ENCODE measurements around the gene PSD2.

The PSD2 gene

GRCh38 chr5:139861889-139862207, 66.2 kb downstream of the PSD2 start:
- TF ChIP-seq CTCF (conservative IDR thresholded peaks at IDR 0.05) (no peak), ZFX (IDR thresholded peaks at IDR 0.05) (no peak)

DNA sequence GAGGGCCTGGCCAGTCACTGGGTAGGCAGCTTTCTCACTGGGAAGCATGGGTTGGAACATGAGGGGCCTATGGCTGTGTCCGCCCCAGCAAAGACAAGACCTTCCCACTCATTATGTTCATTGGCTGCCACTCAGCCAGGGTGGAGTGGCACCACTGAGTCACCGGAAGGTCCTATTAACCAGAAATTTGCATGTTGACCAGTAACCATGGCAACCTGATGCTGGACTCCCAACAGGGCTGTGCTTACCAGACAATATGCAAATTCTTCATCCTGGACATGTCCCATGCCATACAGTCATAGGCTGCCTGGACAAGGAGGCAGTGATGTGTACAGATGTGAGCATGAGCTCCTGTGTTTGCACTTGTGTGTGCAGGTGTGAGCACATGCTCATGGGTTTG, 66.7 kb downstream of the PSD2 start:
- TF ChIP-seq CTCF (conservative IDR thresholded peaks at IDR 0.05) (no peak), ZFX (IDR thresholded peaks at IDR 0.05) (0 out of 2 replicates have a peak, but pooled peaks have one; percentile 14)
- H3K27ac ChIP-seq = no peak overlapping the region

More at GRCh38 chr5:139861889-139862207, 66.2 kb downstream of the PSD2 start:
- H3K27ac ChIP-seq = no peak overlapping the region

DNA sequence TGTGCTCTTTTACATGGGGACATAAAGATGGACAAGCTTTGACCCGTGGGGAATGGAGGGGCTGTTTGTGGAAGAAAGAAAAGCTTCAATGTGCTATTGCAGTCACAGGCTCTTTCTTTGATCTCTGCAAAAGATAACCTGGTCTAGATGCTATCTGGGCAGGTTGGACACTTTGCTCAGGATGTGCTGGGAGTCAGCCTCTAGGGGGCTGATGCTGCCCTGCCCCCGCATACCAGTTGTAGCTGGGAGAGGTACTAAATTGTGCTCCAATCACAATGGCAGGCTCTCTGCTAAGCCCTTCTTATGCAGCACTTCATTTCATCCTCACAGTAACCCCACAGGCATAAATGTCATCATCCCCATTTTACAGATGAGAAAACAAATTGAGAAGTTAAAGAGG, 67.2 kb downstream of the PSD2 start:
- no peak overlapping the region for H3K27ac ChIP-seq
- TF ChIP-seq CTCF (conservative IDR thresholded peaks at IDR 0.05) = no peak
- TF ChIP-seq ZFX (IDR thresholded peaks at IDR 0.05) = no peak

GRCh38 chr5:139863361-139863760, 67.8 kb downstream of the PSD2 start:
- H3K27ac ChIP-seq = no peak overlapping the region
- TF ChIP-seq ZFX (IDR thresholded peaks at IDR 0.05) (no peak), CTCF (conservative IDR thresholded peaks at IDR 0.05) (no peak)

DNA sequence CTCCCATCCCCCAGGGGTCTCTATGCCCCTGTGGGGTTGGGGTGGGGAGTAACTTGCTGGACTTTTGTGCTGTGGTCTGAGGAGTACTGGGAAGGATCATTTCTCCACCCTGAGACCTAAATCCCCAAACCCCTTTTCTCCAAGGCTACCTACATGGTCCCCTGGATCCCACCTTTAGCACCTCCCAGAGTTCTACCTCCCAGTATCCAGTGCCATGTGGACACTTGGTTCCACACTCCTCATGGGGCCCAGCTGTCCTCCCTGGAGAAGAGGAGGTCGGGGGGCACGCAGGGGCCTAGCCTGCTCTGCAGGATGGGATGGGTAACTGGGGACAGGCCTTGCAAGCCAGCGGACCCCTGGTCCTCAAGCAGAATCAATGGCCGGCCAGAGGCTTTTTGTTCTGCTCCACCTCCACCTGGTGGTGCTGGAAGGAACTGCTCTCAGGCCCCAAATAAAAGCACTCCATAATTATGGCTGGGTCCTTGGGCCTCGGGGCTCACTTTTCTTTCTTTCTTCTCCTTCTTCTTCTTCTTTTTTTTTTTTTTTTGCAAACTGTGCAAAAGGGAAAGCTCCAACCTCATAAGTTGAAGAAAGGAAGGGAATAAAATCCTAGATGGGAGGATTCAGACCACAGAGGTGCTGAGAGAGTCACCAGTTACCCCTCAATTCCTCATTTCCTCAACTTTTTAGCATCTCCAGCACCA, 68.4 kb downstream of the PSD2 start:
- TF ChIP-seq ZFX (IDR thresholded peaks at IDR 0.05) (no peak), CTCF (conservative IDR thresholded peaks at IDR 0.05) (peak; percentile 92)
- no peak overlapping the region for H3K27ac ChIP-seq

- TF ChIP-seq CTCF (conservative IDR thresholded peaks at IDR 0.05) (no peak), ZFX (IDR thresholded peaks at IDR 0.05) (no peak)
These were observed 69.3 kb downstream of the PSD2 start for GRCh38 chr5:139864716-139865483.

GRCh38 chr5:139867109-139867508, 71.5 kb downstream of the PSD2 start:
- no peak overlapping the region for H3K27ac ChIP-seq
- TF ChIP-seq CTCF (conservative IDR thresholded peaks at IDR 0.05) (no peak), ZFX (IDR thresholded peaks at IDR 0.05) (no peak)

More at GRCh38 chr5:139864716-139865483, 69.3 kb downstream of the PSD2 start:
- no peak overlapping the region for H3K27ac ChIP-seq

Measured in C4-2B (cell line).